GM19455 (cell line): ENCODE measurements around the gene KLF7.

Experiments
- ATAC-seq: cut with Tn5 transposase; IDR thresholded peaks from one replicate; pipeline ENCODE4 v1.9.1; 2021; ENCODE audit not compliant: unreplicated experiment

The KLF7 gene

DNA sequence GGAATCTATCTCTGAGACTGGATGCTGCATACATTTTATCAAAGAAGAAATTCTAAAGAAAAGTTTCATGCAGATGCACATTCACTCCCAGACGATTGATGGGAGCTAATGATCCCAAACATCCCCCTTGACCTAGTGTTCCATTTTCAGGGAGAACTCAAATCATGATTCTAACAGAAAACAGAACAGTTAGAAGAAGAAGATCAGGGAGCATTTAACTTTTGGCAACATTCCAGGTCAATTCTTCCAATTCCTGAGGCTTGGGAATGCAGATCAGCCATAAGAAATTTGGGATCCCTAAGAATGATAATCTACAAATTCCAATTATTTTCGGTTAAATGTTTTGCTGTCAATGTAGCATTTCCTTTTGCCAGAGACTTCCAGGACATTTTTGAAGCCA lies 129.9 kb downstream of the KLF7 start:
- no peak for ATAC-seq

GRCh38 chr2:207032490-207032889 lies 133.3 kb downstream of the KLF7 start:
- no peak for ATAC-seq
